ENCODE data around the gene GMNN.

- TF ChIP-seq CTCF (IDR thresholded peaks at IDR 0.05) (no peak), EZH2 (IDR thresholded peaks at IDR 0.05; ENCODE audit: borderline replicate concordance, insufficient read depth, low read depth, low read length, poor library complexity, severe bottlenecking) (no peak)
Observed at GRCh38 chr6:24734166-24734565, 40.6 kb upstream of the GMNN start.
